ENCODE results near the gene RBM24. TPM values are rescaled to one million over a fixed set of nuclear protein-coding genes. Genes with fewer than 3 reads are reported as not detected.

Gene RBM24
- total RNA-seq, 1 donor from 2014 or later, result 201 TPM

DNA sequence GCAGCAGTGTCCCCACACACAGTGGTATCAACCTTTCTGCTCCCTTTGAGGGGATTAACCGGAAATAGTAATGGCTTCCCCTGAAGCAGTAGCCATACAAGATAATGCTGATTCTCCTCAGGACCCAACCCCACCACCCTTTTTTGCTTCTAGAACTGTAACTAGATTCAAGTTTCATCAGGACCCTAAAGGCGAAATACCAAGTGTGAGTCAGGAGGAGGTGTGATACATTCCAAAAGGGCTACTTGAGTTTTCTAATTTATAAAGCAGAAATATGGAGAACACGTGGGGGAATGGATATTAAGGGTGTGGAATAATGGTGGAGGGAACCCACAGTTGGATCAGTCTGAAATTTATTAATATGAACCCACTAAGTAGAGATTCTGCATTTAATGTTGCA lies 60.7 kb downstream of the RBM24 start:
- no peak for DNase-seq

DNA sequence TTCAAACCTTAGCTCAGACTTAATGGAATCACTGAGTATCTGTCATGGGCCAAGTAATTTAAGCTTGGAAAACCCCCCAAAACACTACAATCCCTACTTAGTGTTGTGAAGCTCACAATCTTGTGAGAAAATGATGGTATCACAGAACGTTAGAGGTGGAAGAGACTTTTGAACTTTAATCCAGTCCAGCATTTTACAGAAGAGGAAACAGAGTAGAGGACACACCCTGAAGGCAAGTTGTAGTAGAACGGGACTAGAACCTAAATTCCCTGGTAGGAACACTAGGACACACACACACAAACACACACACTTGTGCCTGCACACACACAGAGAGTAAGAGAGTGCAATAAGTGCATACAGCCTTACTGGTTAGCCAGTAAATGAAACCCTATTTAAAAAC lies 62.1 kb downstream of the RBM24 start:
- no peak for DNase-seq

Other genes starting within 250 kb of the RBM24 start
- gene STMND1, start 179.3 kb upstream of the RBM24 start, total RNA-seq, result not detected
- 69.1 TPM for gene CAP2, start 112.2 kb downstream of the RBM24 start, total RNA-seq